Measurements from ENCODE around the gene STAMBPL1. TPM values are rescaled to one million over a fixed set of nuclear protein-coding genes. Genes with fewer than 3 reads are reported as not detected.

Gene STAMBPL1
- total RNA-seq, 3 donors from 2014 or later (not counting 1 experiment from before 2014, with no cell fraction given), result 14.8 to 30.3 (median 18.1) TPM

- Mint-ChIP-seq H3K4me3 (no peak overlapping the region), H3K27ac (no peak overlapping the region), H3K4me1 (peaks cover 43 to 45% of the 10 kb centered on the region in 2 donors), H3K27me3 (ENCODE audit: low read depth in 2 of 2) (no peaks in the 10 kb centered on the region), H3K36me3 (peaks cover 9% of the 10 kb centered on the region), H3K9me3 (no peaks in the 10 kb centered on the region)
- Histone ChIP-seq H3K9me3 (ENCODE audit: control insufficient read depth, insufficient read depth, low read length) (no peaks in the 10 kb centered on the region), H3K4me3 (ENCODE audit: low read length) (no peak overlapping the region), H3K27ac (ENCODE audit: low read length) (no peak overlapping the region), H3K4me1 (ENCODE audit: control insufficient read depth, insufficient read depth, low read length) (peaks cover 21% of the 10 kb centered on the region), H3K36me3 (ENCODE audit: control insufficient read depth, insufficient read depth, low read length) (peaks cover 30% of the 10 kb centered on the region), H3K27me3 (ENCODE audit: control insufficient read depth, insufficient read depth, low read length) (no peaks in the 10 kb centered on the region)
- 86% methylated on average over 2 of the region's 2 CpGs for WGBS (ENCODE audit: insufficient coverage)
- no peak for TF ChIP-seq CTCF (IDR thresholded peaks at IDR 0.05)
- ATAC-seq, result no peak
- intact Hi-C loops (cut with micrococcal nuclease), result no loop called here
- DNase-seq, result no peak
Measured at GRCh38 chr10:88899886-88900285, 19.8 kb downstream of the STAMBPL1 start.

- Histone ChIP-seq H3K9me3 (ENCODE audit: control insufficient read depth, insufficient read depth, low read length) (no peaks in the 10 kb centered on the region), H3K27me3 (ENCODE audit: control insufficient read depth, insufficient read depth, low read length) (no peaks in the 10 kb centered on the region), H3K36me3 (ENCODE audit: control insufficient read depth, insufficient read depth, low read length) (peaks cover 45% of the 10 kb centered on the region), H3K4me1 (ENCODE audit: control insufficient read depth, insufficient read depth, low read length) (peaks cover 20% of the 10 kb centered on the region), H3K27ac (ENCODE audit: low read length) (peak overlapping the region; percentile 55), H3K4me3 (ENCODE audit: low read length) (no peak overlapping the region)
- Mint-ChIP-seq H3K4me3 (no peak overlapping the region), H3K9me3 (no peaks in the 10 kb centered on the region), H3K4me1 (peaks cover 43 to 45% of the 10 kb centered on the region in 2 donors), H3K27ac (peak overlapping the region; percentile 29 to 60), H3K36me3 (peaks cover 9% of the 10 kb centered on the region), H3K27me3 (ENCODE audit: low read depth in 2 of 2) (no peaks in the 10 kb centered on the region)
- DNase-seq, result no peak
- ATAC-seq, result peak; percentile 41 to 72 (median 46)
- intact Hi-C loops (cut with micrococcal nuclease), result no loop called here
- 17% methylated on average over 1 of the region's 1 CpG for WGBS (ENCODE audit: insufficient coverage)
- TF ChIP-seq CTCF (IDR thresholded peaks at IDR 0.05), result no peak
Measured at GRCh38 chr10:88901206-88901983, 21.4 kb downstream of the STAMBPL1 start.

- H3K36me3 ChIP-seq (ENCODE audit: control insufficient read depth, insufficient read depth, low read length), result peaks cover 48% of the 10 kb centered on the region
Measured at GRCh38 chr10:88901984-88902789, 22.1 kb downstream of the STAMBPL1 start.

More at GRCh38 chr10:88901984-88902789, 22.1 kb downstream of the STAMBPL1 start:
- no peaks in the 10 kb centered on the region for H3K27me3 Mint-ChIP-seq (ENCODE audit: low read depth in 2 of 2)
- H3K9me3 Mint-ChIP-seq, result no peaks in the 10 kb centered on the region
- DNase-seq (no peak), ATAC-seq (peak in 1 of 3 donors; percentile 39)
- H3K4me1 Mint-ChIP-seq, result peaks cover 35 to 37% of the 10 kb centered on the region in 2 donors
- intact Hi-C loops (cut with micrococcal nuclease), result no loop called here
- Histone ChIP-seq H3K9me3 (ENCODE audit: control insufficient read depth, insufficient read depth, low read length) (no peaks in the 10 kb centered on the region), H3K27me3 (ENCODE audit: control insufficient read depth, insufficient read depth, low read length) (no peaks in the 10 kb centered on the region), H3K4me3 (ENCODE audit: low read length) (no peak overlapping the region), H3K27ac (ENCODE audit: low read length) (peak overlapping the region; percentile 55), H3K4me1 (ENCODE audit: control insufficient read depth, insufficient read depth, low read length) (peaks cover 14% of the 10 kb centered on the region)
- 85% methylated on average over 9 of the region's 11 CpGs for WGBS (ENCODE audit: insufficient coverage)
- no peak for TF ChIP-seq CTCF (IDR thresholded peaks at IDR 0.05)
- no peak overlapping the region for H3K4me3 Mint-ChIP-seq
- peaks cover 9% of the 10 kb centered on the region for H3K36me3 Mint-ChIP-seq
- H3K27ac Mint-ChIP-seq, result peak overlapping the region; percentile 29 to 60

Data from natural killer cell (primary cell).